H9 (cell line): ENCODE data around the gene ASPRV1. TPM values are rescaled to one million over a fixed set of nuclear protein-coding genes. Genes with fewer than 3 reads are reported as not detected.

Source experiments
- DNase-seq: peaks from one replicate; pipeline ENCODE4 v3.0.0-alpha.2; 2017
- H2AFZ ChIP-seq: one replicate; pipeline ENCODE4 v1.6.1; 2013; ENCODE audit warnings: mild to moderate bottlenecking, low read length, control low read depth, moderate library complexity
- H2AK5ac ChIP-seq: 2 replicates; pipeline ENCODE4 v1.6.1; 2013; ENCODE audit warnings: low read length, control low read depth, mixed read lengths; ENCODE audit not compliant: insufficient read length
- H2BK120ac ChIP-seq: one replicate; pipeline ENCODE4 v1.6.1; 2013; ENCODE audit warnings: low read depth, mild to moderate bottlenecking, low read length, control low read depth, inconsistent platforms; ENCODE audit not compliant: poor library complexity, severe bottlenecking
- H2BK12ac ChIP-seq: 2 replicates; pipeline ENCODE4 v1.6.1; 2013; ENCODE audit warnings: low read length, control low read depth, mixed read lengths, low read depth; ENCODE audit not compliant: insufficient read length
- H2BK15ac ChIP-seq: 2 replicates; pipeline ENCODE4 v1.6.1; 2013; ENCODE audit warnings: low read depth, low read length, control low read depth
- H2BK20ac ChIP-seq: one replicate; pipeline ENCODE4 v1.6.1; 2013; ENCODE audit warnings: low read depth, mild to moderate bottlenecking, low read length, control low read depth, inconsistent platforms; ENCODE audit not compliant: poor library complexity, severe bottlenecking
- H2BK5ac ChIP-seq: 2 replicates; pipeline ENCODE4 v1.6.1; 2013; ENCODE audit warnings: low read length, control low read depth, mixed read lengths; ENCODE audit not compliant: insufficient read length
- H3K14ac ChIP-seq: 2 replicates; pipeline ENCODE4 v1.6.1; 2013; ENCODE audit warnings: low read length, control low read depth; ENCODE audit not compliant: insufficient read depth
- H3K18ac ChIP-seq: 2 replicates; pipeline ENCODE4 v1.6.1; 2013; ENCODE audit warnings: low read depth, mild to moderate bottlenecking, mixed read lengths, low read length, control low read depth; ENCODE audit not compliant: insufficient read length
- H3K23ac ChIP-seq: 2 replicates; pipeline ENCODE4 v1.6.1; 2013; ENCODE audit warnings: low read length, control low read depth, mixed read lengths, low read depth; ENCODE audit not compliant: insufficient read length
- H3K23me2 ChIP-seq: 2 replicates; pipeline ENCODE4 v1.6.1; 2013; ENCODE audit warnings: low read depth, mild to moderate bottlenecking, mixed read lengths, low read length, control low read depth; ENCODE audit not compliant: insufficient read length, poor library complexity, severe bottlenecking
- H3K27ac ChIP-seq: 2 replicates; pipeline ENCODE4 v1.5.1; 2013; ENCODE audit warnings: low read length, control low read depth, mixed read lengths, low read depth; ENCODE audit not compliant: insufficient read length
- H3K27me3 ChIP-seq: 2 replicates; pipeline ENCODE4 v1.6.1; 2013; ENCODE audit warnings: low read length, control low read depth, inconsistent platforms; ENCODE audit not compliant: insufficient read depth
- H3K4ac ChIP-seq: 2 replicates; pipeline ENCODE4 v1.6.1; 2013; ENCODE audit warnings: low read depth, mild to moderate bottlenecking, control low read depth, inconsistent platforms, low read length, moderate library complexity
- H3K4me1 ChIP-seq: 2 replicates; pipeline ENCODE4 v1.6.1; 2013; ENCODE audit warnings: low read length, control low read depth, inconsistent platforms; ENCODE audit not compliant: insufficient read depth
- H3K4me2 ChIP-seq: 2 replicates; pipeline ENCODE4 v1.6.1; 2013; ENCODE audit warnings: low read length, control low read depth, mixed read lengths; ENCODE audit not compliant: insufficient read length, insufficient read depth
- H3K56ac ChIP-seq: 2 replicates; pipeline ENCODE4 v1.6.1; 2013; ENCODE audit warnings: low read depth, mild to moderate bottlenecking, mixed read lengths, low read length, control low read depth; ENCODE audit not compliant: insufficient read length
- H3K79me1 ChIP-seq: 2 replicates; pipeline ENCODE4 v1.6.1; 2013; ENCODE audit warnings: low read depth, mild to moderate bottlenecking, moderate library complexity, low read length, control low read depth, inconsistent platforms; ENCODE audit not compliant: insufficient read depth, poor library complexity, severe bottlenecking
- H3K79me2 ChIP-seq: 2 replicates; pipeline ENCODE4 v1.6.1; 2013; ENCODE audit warnings: low read length, control low read depth, inconsistent platforms; ENCODE audit not compliant: insufficient read depth
- H3K9ac ChIP-seq: 2 replicates; pipeline ENCODE4 v1.6.1; 2013; ENCODE audit warnings: low read length, control low read depth, mixed read lengths; ENCODE audit not compliant: insufficient read length; ENCODE audit errors: extremely low read depth
- H3K9me3 ChIP-seq: one replicate; pipeline ENCODE4 v1.6.1; 2013; ENCODE audit warnings: low read depth, low read length, inconsistent platforms; ENCODE audit not compliant: control insufficient read depth
- H3T11ph ChIP-seq: one replicate; pipeline ENCODE4 v1.6.1; 2013; ENCODE audit warnings: mild to moderate bottlenecking, low read length, control low read depth, inconsistent platforms
- H4K20me1 ChIP-seq: one replicate; pipeline ENCODE4 v1.6.1; 2013; ENCODE audit not compliant: control insufficient read depth, insufficient read length, insufficient read depth
- H4K5ac ChIP-seq: 2 replicates; pipeline ENCODE4 v1.6.1; 2013; ENCODE audit warnings: low read depth, mild to moderate bottlenecking, mixed read lengths, low read length, control low read depth; ENCODE audit not compliant: insufficient read length
- H4K8ac ChIP-seq: replicated peaks from 2 replicates; pipeline ENCODE4 v1.6.1; 2013; ENCODE audit warnings: low read length, control low read depth, mixed read lengths, low read depth; ENCODE audit not compliant: insufficient read length
- H4K91ac ChIP-seq: 2 replicates; pipeline ENCODE4 v1.6.1; 2013; ENCODE audit warnings: low read depth, mild to moderate bottlenecking, moderate library complexity, mixed read lengths, low read length, control low read depth; ENCODE audit not compliant: insufficient read length
- H3K27ac Mint-ChIP-seq, 3 experiments: 2 replicates in 2 of 3; 3 replicates in 1 of 3; pipeline ENCODE4 v1.8.0; 2020 to 2021; ENCODE audit warnings: mixed read lengths in 3 of 3, mild to moderate bottlenecking in 1 of 3, moderate library complexity in 1 of 3
- H3K27me3 Mint-ChIP-seq: 2 replicates; pipeline ENCODE4 v1.8.0; 2021; ENCODE audit warnings: low read depth, mild to moderate bottlenecking, moderate library complexity, mixed read lengths
- H3K36me3 Mint-ChIP-seq, 3 experiments: 2 replicates in 2 of 3; 3 replicates in 1 of 3; pipeline ENCODE4 v1.8.0; 2020 to 2021; ENCODE audit warnings: low read depth in 3 of 3, mixed read lengths in 3 of 3; ENCODE audit not compliant: insufficient read depth in 1 of 3
- H3K4me1 Mint-ChIP-seq, 2 experiments: 2 replicates each; pipeline ENCODE4 v1.8.0; 2020; ENCODE audit warnings: mixed read lengths in 2 of 2
- H3K4me3 Mint-ChIP-seq, 2 experiments: 2 replicates in 1 of 2; 3 replicates in 1 of 2; pipeline ENCODE4 v1.8.0; 2020 to 2021; ENCODE audit warnings: mild to moderate bottlenecking in 2 of 2, mixed read lengths in 2 of 2, moderate library complexity in 1 of 2
- H3K9me3 Mint-ChIP-seq, 2 experiments: 2 replicates in 1 of 2; 3 replicates in 1 of 2; pipeline ENCODE4 v1.8.0; 2020; ENCODE audit warnings: mild to moderate bottlenecking in 2 of 2, mixed read lengths in 2 of 2, moderate library complexity in 1 of 2
- CTCF ChIP-seq: fragments of 200-600 bp; sonication (generic); conservative IDR thresholded peaks from 3 replicates; pipeline ENCODE4 v1.8.0; 2021; ENCODE audit warnings: antibody characterized with exemption, mild to moderate bottlenecking
- WGBS: extraction: QIAGEN DNeasy Blood & Tissue Kit; methylation state at CpG from one replicate; pipeline ENCODE4 v1.1.7; 2013; ENCODE audit warnings: missing lambda C conversion rate, low lambda C conversion rate, mixed read lengths; ENCODE audit not compliant: insufficient read length; ENCODE audit errors: extremely low coverage; 5-methylcytosine and 5-hydroxymethylcytosine counted together
- total RNA-seq: library from RNA; stranded (reverse); gene quantifications from 2 replicates; pipeline ENCODE4 v1.2.1, GENCODE V29; 2021

ASPRV1 gene
- total RNA-seq, 1 experiment from 2014 or later, result 0.57 TPM

DNA sequence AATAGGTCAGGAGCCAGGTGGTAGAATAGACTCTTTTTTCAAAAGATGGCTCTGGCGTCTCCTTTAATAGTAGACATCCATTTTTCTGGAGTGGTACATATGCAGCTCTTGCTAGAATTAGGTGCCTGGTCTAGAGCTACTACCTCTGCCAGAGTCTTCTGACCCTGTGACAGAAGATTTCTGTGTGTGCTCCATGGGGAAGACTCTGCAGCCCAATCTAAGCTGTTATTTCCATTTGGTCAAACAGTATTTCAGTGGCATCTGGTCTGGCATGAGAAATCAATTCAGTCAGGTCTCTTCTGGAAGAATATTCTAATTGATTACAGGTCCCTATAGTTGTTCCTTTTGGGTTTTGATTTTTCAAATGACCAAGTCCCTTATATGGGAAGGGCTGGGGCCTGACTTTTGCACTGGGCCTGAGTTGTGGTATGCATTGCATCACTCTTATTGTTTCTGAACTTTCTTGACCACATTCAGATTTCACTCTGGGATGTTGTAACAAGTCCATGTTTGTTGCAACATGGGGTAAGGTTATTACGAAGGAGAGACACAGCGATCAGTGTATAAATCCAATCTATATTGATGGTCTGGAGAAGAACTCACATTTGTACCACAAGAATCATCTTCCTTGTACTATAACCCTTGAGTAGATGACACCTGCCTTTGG is 34.4 kb downstream of the ASPRV1 start:
- H3K27me3 Mint-ChIP-seq, result no peaks in the 10 kb centered on the region
- H3K9ac ChIP-seq, result no peak overlapping the region
- H3K79me2 ChIP-seq, result no peaks in the 10 kb centered on the region
- no peaks in the 10 kb centered on the region for H3K9me3 Mint-ChIP-seq
- H2BK12ac ChIP-seq, result no peak overlapping the region
- no peak overlapping the region for H4K5ac ChIP-seq
- no peak overlapping the region for H2AK5ac ChIP-seq
- no peaks in the 10 kb centered on the region for H3K23me2 ChIP-seq
- H2BK5ac ChIP-seq, result no peak overlapping the region
- peak overlapping the region; percentile 36 for H2BK120ac ChIP-seq
- no CpG with 5 or more reads among the region's 3 CpGs for WGBS
- peaks cover 0 to 2% (median 0%) of the 10 kb centered on the region in 3 experiments; a peak in 1 of 7 replicates for H3K36me3 Mint-ChIP-seq
- H3K23ac ChIP-seq, result no peak overlapping the region
- H3K27ac Mint-ChIP-seq, result no peak overlapping the region
- no peak overlapping the region for H4K91ac ChIP-seq
- H2AFZ ChIP-seq, result no peak overlapping the region
- H3K27ac ChIP-seq, result no peak overlapping the region
- no peaks in the 10 kb centered on the region for H4K20me1 ChIP-seq
- H3K4ac ChIP-seq, result no peak overlapping the region
- H3K4me1 ChIP-seq, result no peaks in the 10 kb centered on the region
- H3K79me1 ChIP-seq, result no peaks in the 10 kb centered on the region
- no peaks in the 10 kb centered on the region for H3K9me3 ChIP-seq
- H4K8ac ChIP-seq, result no peak overlapping the region
- no peak overlapping the region for H3K18ac ChIP-seq
- H2BK20ac ChIP-seq, result no peak overlapping the region
- H3K4me2 ChIP-seq, result no peak overlapping the region
- no peaks in the 10 kb centered on the region for H3K27me3 ChIP-seq
- TF ChIP-seq CTCF, result no peak
- no peak overlapping the region for H3T11ph ChIP-seq
- DNase-seq, result no peak
- H3K14ac ChIP-seq, result no peak overlapping the region
- H2BK15ac ChIP-seq, result no peak overlapping the region
- no peak overlapping the region for H3K56ac ChIP-seq
- H3K4me3 Mint-ChIP-seq, result no peak overlapping the region
- H3K4me1 Mint-ChIP-seq, result peaks cover 0 to 4% of the 10 kb centered on the region in 2 experiments; a peak in 3 of 4 replicates
